Activated T-helper 2 cell treated with anti-CD3 and anti-CD28 coated beads, Interferon-gamma antibody, Interleukin-2, Interleukin-4, amounts not matched to agents 10 μg/mL and 5 μg/mL and 100 μg/mL, durations not matched to agents 14 hours and 24 hours and 36 hours (primary cell): ENCODE measurements around the gene NELFB. TPM values are rescaled to one million over a fixed set of nuclear protein-coding genes. Genes with fewer than 3 reads are reported as not detected.
"Not testable (repeated sequence)": the region's sequence is repeated elsewhere in the genome, so short reads cannot be mapped to it uniquely, and the experiment has no call there.

Experiments used
- DNase-seq: peaks from one replicate; pipeline ENCODE4 v3.0.0; 2021; ENCODE audit warnings: low spot score
- H3K27ac Mint-ChIP-seq: one replicate; pipeline ENCODE4 v1.8.0; 2021; ENCODE audit warnings: mixed read lengths
- H3K27me3 Mint-ChIP-seq: one replicate; pipeline ENCODE4 v1.8.0; 2021; ENCODE audit warnings: low read depth, mixed read lengths
- H3K36me3 Mint-ChIP-seq: one replicate; pipeline ENCODE4 v1.8.0; 2021; ENCODE audit warnings: low read depth, mixed read lengths
- H3K4me1 Mint-ChIP-seq: one replicate; pipeline ENCODE4 v1.8.0; 2021; ENCODE audit warnings: low read depth, mixed read lengths
- H3K4me3 Mint-ChIP-seq: one replicate; pipeline ENCODE4 v1.8.0; 2021; ENCODE audit warnings: low read depth, mild to moderate bottlenecking, moderate library complexity, mixed read lengths
- H3K9me3 Mint-ChIP-seq: one replicate; pipeline ENCODE4 v1.8.0; 2021; ENCODE audit warnings: mixed read lengths
- intact Hi-C: fragments of 100-400 bp; cut with micrococcal nuclease; formaldehyde crosslinking; loops from one replicate; pipeline ENCODE4 v1.15.1; 2023
- total RNA-seq: library from RNA; stranded (reverse); gene quantifications from 2 replicates; pipeline ENCODE4 v1.2.3, GENCODE V29; 2022

The NELFB gene
- total RNA-seq, 1 donor from 2014 or later = 71.4 TPM

- H3K27me3 Mint-ChIP-seq = no peaks in the 10 kb centered on the region
- peaks cover 9% of the 10 kb centered on the region for H3K36me3 Mint-ChIP-seq
- peaks cover 11% of the 10 kb centered on the region for H3K4me1 Mint-ChIP-seq
- H3K27ac Mint-ChIP-seq = no peak overlapping the region
- DNase-seq = no peak
- H3K4me3 Mint-ChIP-seq = no peak overlapping the region
- H3K9me3 Mint-ChIP-seq = no peaks in the 10 kb centered on the region
- intact Hi-C loops = no loop called here
Observed at GRCh38 chr9:137251490-137252268, 3.4 kb upstream of the NELFB start.

GRCh38 chr9:137252555-137253506 lies 2.3 kb upstream of the NELFB start:
- H3K27me3 Mint-ChIP-seq = no peaks in the 10 kb centered on the region
- H3K4me3 Mint-ChIP-seq = no peak overlapping the region
- no peak for DNase-seq
- no peak overlapping the region for H3K27ac Mint-ChIP-seq
- intact Hi-C loops = no loop called here
- no peaks in the 10 kb centered on the region for H3K9me3 Mint-ChIP-seq
- peaks cover 14% of the 10 kb centered on the region for H3K36me3 Mint-ChIP-seq
- peaks cover 13% of the 10 kb centered on the region for H3K4me1 Mint-ChIP-seq

- intact Hi-C loops = no loop called here
- Mint-ChIP-seq H3K27ac (peak overlapping the region; percentile 73), H3K36me3 (peaks cover 19% of the 10 kb centered on the region), H3K27me3 (no peaks in the 10 kb centered on the region), H3K4me3 (peak overlapping the region; percentile 85), H3K4me1 (peaks cover 13% of the 10 kb centered on the region), H3K9me3 (no peaks in the 10 kb centered on the region)
- DNase-seq = no peak
Observed at GRCh38 chr9:137253717-137254623, 1.2 kb upstream of the NELFB start.

- no peaks in the 10 kb centered on the region for H3K27me3 Mint-ChIP-seq
- peaks cover 24% of the 10 kb centered on the region for H3K36me3 Mint-ChIP-seq
- no peaks in the 10 kb centered on the region for H3K9me3 Mint-ChIP-seq
- intact Hi-C loops = loop anchor here (1.0 kb wide), 1 partner anchor 14 kb away; the partner anchor contains the start of gene TUBB4B
- H3K27ac Mint-ChIP-seq = peak overlapping the region; percentile 70
- peaks cover 13% of the 10 kb centered on the region for H3K4me1 Mint-ChIP-seq
- no peak for DNase-seq
- peak overlapping the region; percentile 85 for H3K4me3 Mint-ChIP-seq
Observed at GRCh38 chr9:137255448-137256114, 454 bp downstream of the NELFB start.

GRCh38 chr9:137256362-137256761 lies 1.2 kb downstream of the NELFB start:
- intact Hi-C loops = no loop called here
- peaks cover 13% of the 10 kb centered on the region for H3K4me1 Mint-ChIP-seq
- peak overlapping the region; percentile 85 for H3K4me3 Mint-ChIP-seq
- H3K27me3 Mint-ChIP-seq = no peaks in the 10 kb centered on the region
- peaks cover 25% of the 10 kb centered on the region for H3K36me3 Mint-ChIP-seq
- no peak for DNase-seq
- H3K9me3 Mint-ChIP-seq = no peaks in the 10 kb centered on the region
- no peak overlapping the region for H3K27ac Mint-ChIP-seq

GRCh38 chr9:137256856-137257255 lies 1.7 kb downstream of the NELFB start:
- intact Hi-C loops = no loop called here
- no peaks in the 10 kb centered on the region for H3K27me3 Mint-ChIP-seq
- H3K36me3 Mint-ChIP-seq = peaks cover 29% of the 10 kb centered on the region
- no peak overlapping the region for H3K27ac Mint-ChIP-seq
- peak overlapping the region; percentile 85 for H3K4me3 Mint-ChIP-seq
- H3K9me3 Mint-ChIP-seq = no peaks in the 10 kb centered on the region
- no peak for DNase-seq
- peaks cover 13% of the 10 kb centered on the region for H3K4me1 Mint-ChIP-seq

GRCh38 chr9:137262173-137262908 lies 7.2 kb downstream of the NELFB start:
- H3K27ac Mint-ChIP-seq, H3K9me3 Mint-ChIP-seq, H3K27me3 Mint-ChIP-seq, DNase-seq, H3K4me3 Mint-ChIP-seq, H3K4me1 Mint-ChIP-seq, intact Hi-C loops: not testable (repeated sequence)
- H3K36me3 Mint-ChIP-seq = peaks cover 36% of the 10 kb centered on the region

GRCh38 chr9:137262909-137263285 lies 7.8 kb downstream of the NELFB start:
- intact Hi-C loops = no loop called here
- no peak overlapping the region for H3K27ac Mint-ChIP-seq
- no peak overlapping the region for H3K4me3 Mint-ChIP-seq

GRCh38 chr9:137263506-137263905 lies 8.4 kb downstream of the NELFB start:
- intact Hi-C loops = no loop called here
- Mint-ChIP-seq H3K4me3 (no peak overlapping the region), H3K36me3 (peaks cover 42% of the 10 kb centered on the region), H3K27me3 (no peaks in the 10 kb centered on the region), H3K27ac (no peak overlapping the region), H3K4me1 (no peaks in the 10 kb centered on the region), H3K9me3 (no peaks in the 10 kb centered on the region)
- no peak for DNase-seq

More at GRCh38 chr9:137262909-137263285, 7.8 kb downstream of the NELFB start:
- no peaks in the 10 kb centered on the region for H3K4me1 Mint-ChIP-seq
- H3K9me3 Mint-ChIP-seq = no peaks in the 10 kb centered on the region
- peaks cover 42% of the 10 kb centered on the region for H3K36me3 Mint-ChIP-seq
- H3K27me3 Mint-ChIP-seq = no peaks in the 10 kb centered on the region
- no peak for DNase-seq

GRCh38 chr9:137264067-137264466 lies 8.9 kb downstream of the NELFB start:
- H3K27me3 Mint-ChIP-seq = no peaks in the 10 kb centered on the region
- no peak for DNase-seq
- H3K9me3 Mint-ChIP-seq = no peaks in the 10 kb centered on the region
- no peaks in the 10 kb centered on the region for H3K4me1 Mint-ChIP-seq
- intact Hi-C loops = no loop called here
- no peak overlapping the region for H3K27ac Mint-ChIP-seq
- no peak overlapping the region for H3K4me3 Mint-ChIP-seq
- H3K36me3 Mint-ChIP-seq = peaks cover 42% of the 10 kb centered on the region

- H3K4me1 Mint-ChIP-seq = peaks cover 2% of the 10 kb centered on the region
- H3K4me3 Mint-ChIP-seq = no peak overlapping the region
- no peaks in the 10 kb centered on the region for H3K9me3 Mint-ChIP-seq
- no peak for DNase-seq
- H3K27me3 Mint-ChIP-seq = no peaks in the 10 kb centered on the region
- H3K36me3 Mint-ChIP-seq = peaks cover 47% of the 10 kb centered on the region
- intact Hi-C loops = no loop called here
- H3K27ac Mint-ChIP-seq = no peak overlapping the region
Observed at GRCh38 chr9:137265496-137266161, 10.5 kb downstream of the NELFB start.
